Stimulated activated CD8-positive, alpha-beta memory T cell treated with anti-CD3 and anti-CD28 coated beads, Interleukin-12 subunit alpha, Interleukin-12 subunit beta, amount 100 ng/mL, for 24 hours (primary cell): ENCODE results near the gene MYO9A.
"Not testable (repeated sequence)": the region's sequence is repeated elsewhere in the genome, so short reads cannot be mapped to it uniquely, and the experiment has no call there.

Experiments
- DNase-seq: peaks from one replicate; pipeline ENCODE4 v3.0.0-alpha.2; 2020; ENCODE audit errors: extremely low read depth

Gene MYO9A

GRCh38 chr15:72140088-72140487 lies 22.1 kb upstream of the MYO9A start:
- no peak for DNase-seq

- no peak for DNase-seq
Measured at GRCh38 chr15:72139667-72140066, 21.7 kb upstream of the MYO9A start.

DNA sequence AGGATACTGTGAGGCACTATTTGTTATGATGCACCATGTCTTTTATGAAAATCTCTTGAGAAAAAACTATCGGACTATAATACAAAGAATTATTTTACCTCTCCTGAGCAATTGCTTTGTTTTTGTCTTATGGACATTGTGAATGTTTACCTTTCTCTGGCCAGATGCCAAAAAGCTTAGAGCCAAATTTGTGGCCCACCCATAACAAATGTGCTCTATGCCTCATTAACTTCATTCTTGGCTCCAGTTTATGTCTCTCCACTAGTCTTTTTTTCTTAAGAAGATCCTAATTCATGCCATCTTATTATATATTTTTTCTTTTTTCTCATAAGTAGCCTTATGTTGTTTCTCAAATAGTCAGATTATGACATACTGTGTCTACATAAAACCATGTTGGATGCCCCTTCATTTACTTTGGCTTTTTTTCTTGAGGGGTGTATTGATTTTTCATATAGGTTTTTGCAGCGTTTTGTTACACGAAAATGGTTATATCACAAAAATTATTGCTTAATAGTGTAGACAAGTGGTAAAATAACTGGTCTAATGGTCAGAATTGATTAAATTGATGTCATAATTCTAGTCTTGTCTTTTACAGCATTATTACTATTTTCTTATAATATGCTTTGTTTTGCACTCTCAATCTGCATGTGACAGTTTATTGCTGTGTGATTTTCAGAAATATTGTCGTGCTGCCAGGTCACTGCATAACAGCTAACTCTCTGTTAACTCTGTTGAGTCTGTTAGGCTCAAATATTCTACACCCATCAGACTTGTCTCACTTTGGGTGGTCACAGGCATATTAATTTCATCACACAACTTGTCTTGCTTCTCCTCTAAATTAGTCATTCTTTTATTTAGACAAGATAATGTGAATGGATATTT lies 18.5 kb upstream of the MYO9A start:
- no peak for DNase-seq

DNA sequence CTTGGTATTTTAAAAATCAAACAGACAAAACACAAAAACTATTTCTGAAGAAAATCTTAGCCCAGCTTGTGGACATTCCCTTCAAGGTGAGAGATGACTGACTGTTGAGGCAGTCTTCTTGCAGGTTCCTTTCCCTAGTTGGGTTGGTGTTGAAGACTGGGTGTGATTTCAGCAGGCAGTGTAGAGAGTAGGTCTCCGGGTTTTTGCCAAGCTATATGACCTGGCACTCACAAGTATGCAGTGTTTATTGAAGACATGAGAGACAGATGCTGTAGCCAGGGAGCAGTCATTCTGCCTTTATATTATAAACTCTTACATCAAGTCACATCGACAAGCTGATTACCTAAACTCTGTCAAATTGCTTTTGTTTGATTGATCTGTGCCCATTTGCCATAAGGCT lies 17.8 kb upstream of the MYO9A start:
- no peak for DNase-seq

DNA sequence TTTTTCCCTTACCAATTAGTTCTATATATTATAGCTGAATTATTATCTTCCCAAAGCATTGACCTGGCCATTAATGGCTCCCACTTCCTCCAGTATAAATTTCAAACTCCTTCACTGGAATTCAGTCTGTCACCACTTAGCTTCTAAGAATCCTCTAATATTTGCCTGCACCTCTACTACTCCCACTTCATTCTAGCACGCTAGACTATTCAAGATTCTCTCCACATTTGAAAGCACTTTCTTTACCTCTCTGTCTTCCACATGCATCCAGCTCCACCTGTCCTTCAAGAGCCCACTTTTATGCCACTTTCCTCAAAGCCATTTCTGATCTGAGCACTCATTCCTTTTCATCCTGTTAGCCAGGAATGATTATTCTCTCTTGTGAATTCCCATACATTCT lies 15.3 kb upstream of the MYO9A start:
- no peak for DNase-seq

GRCh38 chr15:72131922-72132321 lies 14.0 kb upstream of the MYO9A start:
- DNase-seq = no peak

DNA sequence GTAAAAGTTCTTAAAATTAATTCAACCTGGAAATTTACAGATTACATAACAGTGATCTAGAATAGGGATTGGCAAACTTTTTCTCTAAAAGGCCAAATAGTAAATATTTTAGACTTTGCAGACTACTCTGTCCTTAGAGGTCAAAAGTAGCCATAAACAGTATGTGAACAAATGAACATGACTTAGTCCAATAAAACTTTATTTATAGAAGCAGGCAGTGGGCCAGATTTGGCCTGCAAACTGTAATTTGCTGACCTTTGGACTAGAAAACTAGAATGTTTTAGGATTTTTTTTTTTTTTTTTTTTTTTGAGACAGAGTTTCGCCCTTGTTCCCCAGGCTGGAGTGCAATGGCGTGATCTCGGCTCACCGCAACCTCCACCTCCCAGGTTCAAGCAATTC lies 12.3 kb upstream of the MYO9A start:
- DNase-seq = no peak

DNA sequence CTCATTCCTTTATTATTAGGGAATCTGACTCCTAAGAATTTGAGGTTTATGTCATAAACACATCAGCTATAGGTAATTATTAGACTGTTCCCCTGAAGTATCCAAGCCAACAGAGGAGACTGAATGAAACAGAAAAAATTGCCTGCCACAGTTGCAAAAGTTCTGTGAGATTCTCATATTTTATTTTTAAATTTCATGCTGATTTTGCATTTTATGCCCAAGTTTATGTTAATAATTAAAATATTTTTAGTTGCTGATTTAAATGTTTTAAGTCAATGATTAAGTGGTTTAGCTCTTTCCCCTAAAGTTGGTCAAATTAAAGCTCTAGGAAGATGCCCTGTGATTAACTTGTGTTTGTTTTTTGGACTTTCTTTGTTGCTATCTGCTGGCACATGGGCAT lies 10.4 kb upstream of the MYO9A start:
- no peak for DNase-seq

GRCh38 chr15:72127724-72128322 lies 9.9 kb upstream of the MYO9A start:
- no peak for DNase-seq

GRCh38 chr15:72124218-72124617 lies 6.3 kb upstream of the MYO9A start:
- no peak for DNase-seq

DNA sequence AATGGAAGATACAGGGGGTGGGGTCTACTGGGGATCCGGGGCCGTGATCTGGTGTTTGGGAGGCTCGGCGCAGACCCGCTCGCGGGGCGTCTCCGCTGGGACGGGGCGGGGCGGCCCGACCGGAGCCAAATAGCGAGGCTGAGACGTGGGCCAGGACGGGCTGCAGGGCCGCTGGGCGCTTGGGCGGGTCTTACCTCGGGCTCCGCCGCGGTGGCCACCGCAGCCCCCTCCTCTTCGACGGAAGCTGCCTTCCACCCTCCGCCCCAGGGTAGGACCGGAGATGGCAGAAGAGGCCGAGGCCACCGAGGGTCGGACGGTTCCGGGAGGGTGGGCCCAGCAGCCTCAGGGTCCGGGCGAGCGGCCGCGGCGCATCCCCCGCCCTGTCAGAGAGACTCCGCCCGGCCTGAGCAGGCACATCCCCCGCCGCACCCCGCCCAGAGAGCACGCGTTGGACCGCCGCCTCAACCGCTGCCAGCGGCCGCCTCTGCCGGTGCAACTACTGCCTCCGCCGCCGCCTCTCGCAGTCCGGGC lies 399 bp downstream of the MYO9A start:
- DNase-seq = no peak

DNA sequence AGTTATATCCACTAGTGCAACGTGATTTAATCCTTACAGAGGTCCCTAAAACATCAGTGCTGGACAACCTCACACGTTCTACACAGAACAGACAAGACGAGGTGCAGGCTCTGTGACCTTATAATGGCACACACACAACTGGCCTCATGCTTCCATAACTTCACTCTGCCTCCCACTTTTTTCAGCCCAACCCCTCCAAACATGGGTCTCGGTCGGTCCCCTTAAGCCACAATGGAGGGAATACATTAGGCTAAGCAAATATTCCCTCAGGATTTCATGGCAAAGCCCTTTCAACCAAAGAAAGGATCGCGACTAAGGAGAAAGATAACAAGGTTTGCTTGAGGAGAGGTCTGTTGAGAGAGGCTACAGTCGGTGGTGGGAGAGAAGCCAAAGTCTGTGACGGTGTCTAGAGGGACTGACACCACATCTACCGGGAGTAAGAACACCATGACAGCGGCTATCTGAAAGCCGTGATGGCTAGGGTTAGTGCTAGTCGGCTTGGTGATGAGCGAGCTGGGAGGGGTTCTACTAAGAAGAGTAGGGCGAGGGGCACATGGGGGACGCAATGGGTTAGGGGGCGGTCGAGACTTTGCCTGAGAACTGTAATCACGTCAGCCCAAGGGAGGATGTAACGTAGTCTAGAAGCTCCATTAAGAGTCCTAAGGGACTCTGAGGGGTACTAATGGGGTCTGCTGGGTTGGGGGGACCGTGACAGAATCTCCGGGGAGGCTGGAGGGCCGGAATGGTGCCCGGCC lies 1.0 kb downstream of the MYO9A start:
- DNase-seq = no peak

DNA sequence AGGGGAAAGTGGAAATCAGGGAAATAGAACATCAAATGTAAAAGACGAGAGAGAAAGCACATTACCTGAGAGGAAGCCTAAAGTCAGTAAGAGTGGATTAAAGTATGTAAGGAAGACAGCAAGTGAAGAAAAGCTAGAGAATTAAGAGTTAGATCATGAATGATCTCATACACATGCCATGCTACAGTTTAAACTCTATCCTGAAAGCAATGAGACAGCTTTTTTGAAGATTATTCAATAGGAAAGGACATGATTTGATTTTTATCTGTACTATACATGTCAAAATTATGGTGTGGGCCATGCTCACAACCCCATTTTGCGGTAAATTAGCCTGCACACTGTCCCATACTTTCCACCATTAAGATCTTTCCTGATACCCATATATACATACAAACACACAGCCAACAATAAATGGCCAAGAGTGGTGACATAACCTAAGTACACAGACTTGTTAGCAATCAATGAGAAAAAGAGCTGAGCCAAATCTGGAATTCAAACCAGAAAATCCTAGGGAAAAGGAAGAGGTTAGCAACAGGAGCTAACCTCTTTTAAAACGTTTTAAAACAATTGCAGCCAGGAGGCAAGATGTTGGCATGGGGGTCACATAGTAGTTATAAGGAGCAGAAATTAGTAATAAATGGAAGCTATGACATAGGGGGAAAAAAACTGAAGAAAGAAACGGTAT lies 4.5 kb downstream of the MYO9A start:
- DNase-seq = no peak

DNA sequence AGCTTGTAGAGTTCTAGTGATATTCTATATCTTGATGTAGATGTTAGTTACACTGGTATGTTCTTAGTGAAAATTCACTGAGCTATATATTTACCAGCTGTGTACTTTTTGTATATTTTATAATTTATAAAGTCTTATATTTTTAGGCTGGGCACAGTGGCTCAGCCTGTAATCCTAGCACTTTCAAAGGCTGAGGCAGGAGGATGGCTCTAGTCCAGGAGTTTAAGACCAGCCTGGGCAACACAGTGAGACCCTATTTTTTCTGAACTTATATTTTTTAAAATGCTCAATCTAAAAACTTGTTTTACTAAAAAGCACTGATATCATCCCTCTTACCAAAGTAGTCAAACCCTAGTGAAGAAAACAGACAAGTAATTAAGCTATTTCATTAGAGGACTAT lies 5.1 kb downstream of the MYO9A start:
- DNase-seq = no peak

DNA sequence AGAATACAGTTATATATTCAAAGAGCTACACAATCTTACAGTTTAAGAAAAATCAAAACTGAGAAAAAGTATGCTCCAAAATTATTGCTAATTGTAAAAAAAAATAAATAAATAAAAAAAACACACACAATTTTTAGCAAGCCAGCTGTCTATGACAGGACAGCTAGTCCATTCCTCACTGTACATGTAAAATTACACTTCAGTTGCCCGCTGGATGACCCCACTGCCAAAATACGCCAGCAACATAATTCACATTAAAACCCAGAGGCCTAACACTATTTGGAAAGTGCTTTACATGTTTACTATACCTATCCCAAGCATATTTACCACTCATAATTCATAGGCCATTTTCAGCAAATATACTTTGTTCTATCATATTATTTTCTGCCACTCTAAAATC lies 5.8 kb downstream of the MYO9A start:
- DNase-seq = no peak

DNA sequence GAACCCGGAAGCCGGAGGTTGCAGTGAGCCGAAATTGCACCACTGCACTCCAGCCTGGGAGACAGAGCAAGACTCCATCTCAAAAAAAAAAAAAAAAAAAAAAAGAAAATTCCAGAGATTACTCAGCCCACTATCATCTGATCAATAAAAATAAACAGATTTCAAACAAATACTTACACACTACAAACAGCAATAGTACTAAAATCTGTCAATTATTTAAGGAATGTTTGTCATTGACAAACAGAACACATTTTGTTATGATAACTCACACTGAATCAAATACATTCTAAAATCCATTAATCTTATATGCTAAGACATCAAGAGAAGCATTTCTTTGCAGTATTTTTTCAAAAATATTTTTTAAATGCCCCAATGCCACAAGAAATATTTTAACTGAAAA lies 7.6 kb downstream of the MYO9A start:
- DNase-seq = no peak

GRCh38 chr15:72106068-72106467 lies 11.9 kb downstream of the MYO9A start:
- DNase-seq = no peak

- no peak for DNase-seq
Measured at GRCh38 chr15:72105111-72105510, 12.8 kb downstream of the MYO9A start.

DNA sequence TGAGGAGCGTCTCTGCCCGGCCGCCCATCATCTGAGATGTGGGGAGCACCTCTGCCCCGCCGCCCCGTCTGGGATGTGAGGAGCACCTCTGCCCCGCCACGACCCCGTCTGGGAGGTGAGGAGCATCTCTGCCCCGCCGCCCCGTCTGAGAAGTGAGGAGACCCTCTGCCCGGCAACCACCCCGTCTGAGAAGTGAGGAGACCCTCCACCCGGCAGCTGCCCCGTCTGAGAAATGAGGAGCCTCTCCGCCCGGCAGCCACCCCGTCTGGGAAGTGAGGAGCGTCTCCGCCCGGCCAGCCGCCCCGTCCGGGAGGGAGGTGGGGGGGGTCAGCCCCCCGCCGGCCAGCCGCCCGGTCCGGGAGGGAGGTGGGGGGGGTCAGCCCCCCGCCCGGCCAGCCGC lies 17.4 kb downstream of the MYO9A start:
- DNase-seq = not testable (repeated sequence)

DNA sequence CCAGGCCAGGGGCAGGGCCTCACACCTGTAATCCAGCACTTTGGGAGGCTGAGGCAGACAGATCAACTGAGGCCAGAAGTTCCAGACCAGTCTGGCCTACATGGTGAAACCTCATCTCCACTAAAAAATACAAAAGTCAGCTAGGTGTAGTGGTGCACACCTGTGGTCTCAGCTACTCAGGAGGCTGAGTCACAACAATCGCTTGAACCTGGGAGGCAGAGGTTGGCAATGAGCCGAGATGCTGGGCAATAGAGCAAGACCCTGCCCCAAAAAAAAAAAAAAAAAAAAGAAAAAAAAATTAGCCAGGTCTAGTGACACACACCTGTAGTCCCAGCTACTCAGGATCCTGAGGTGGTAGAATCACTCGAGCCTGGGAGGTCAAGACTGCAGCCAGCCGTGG lies 18.8 kb downstream of the MYO9A start:
- DNase-seq = no peak

DNA sequence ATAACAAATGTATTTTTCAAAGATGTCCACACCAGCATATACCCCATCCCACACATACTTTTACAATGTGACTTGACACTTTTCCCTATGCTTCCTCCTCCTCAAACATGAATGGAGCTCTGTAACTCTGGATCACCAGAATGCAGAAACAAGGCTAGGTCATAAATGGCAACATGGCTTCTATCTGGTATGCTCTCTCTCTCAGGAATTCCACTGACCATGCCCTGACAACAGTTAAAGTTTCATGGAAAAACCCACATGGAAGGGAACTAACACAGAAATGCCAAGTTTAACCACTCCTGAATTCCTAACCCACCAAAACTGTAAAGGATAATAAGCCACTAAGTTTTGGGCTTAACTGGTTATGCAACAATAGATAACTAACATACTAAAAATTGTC lies 19.9 kb downstream of the MYO9A start:
- no peak for DNase-seq

DNA sequence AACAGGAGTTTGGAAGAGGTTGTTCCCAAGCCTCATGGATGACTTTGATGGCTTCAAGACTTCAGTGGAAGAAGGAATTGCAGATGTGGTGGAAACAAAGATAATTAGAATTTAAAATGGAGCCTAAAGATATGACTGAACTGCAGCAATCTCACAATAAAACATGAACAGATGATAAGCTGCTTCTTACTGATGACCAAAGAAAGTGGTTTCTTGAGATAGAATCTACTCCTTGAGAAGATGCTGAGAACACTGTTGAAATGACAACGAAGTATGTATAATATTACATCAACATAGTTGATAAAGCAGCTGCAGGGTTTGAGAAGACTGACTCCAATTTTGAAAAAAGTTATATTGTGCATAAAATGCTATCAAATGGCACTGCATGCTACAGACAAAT lies 21.2 kb downstream of the MYO9A start:
- DNase-seq = no peak
